ENCODE results near the gene BEAN1.
"Not testable (repeated sequence)": the region's sequence is repeated elsewhere in the genome, so short reads cannot be mapped to it uniquely, and the experiment has no call there.

- not testable (repeated sequence) for TF ChIP-seq CTCF, POLR2A (IDR thresholded peaks at IDR 0.05)
Measured at GRCh38 chr16:66497921-66498320, 70.8 kb downstream of the BEAN1 start.
